ENCODE measurements around the gene LSM2.
A peak's percentile ranks its signal among the peaks of the same experiment; 100 is the strongest.

The LSM2 gene

GRCh38 chr6:31776989-31777666 is 29.6 kb downstream of the LSM2 start, which contains the start of gene VWA7:
TSS of gene VWA7 (minus strand) at chr6:31777328. CDS start at chr6:31776779, 549 bp downstream.
- DNase-seq (ENCODE audit: low spot score) (peak; percentile 91), FAIRE-seq (peak; percentile 73)

DNA sequence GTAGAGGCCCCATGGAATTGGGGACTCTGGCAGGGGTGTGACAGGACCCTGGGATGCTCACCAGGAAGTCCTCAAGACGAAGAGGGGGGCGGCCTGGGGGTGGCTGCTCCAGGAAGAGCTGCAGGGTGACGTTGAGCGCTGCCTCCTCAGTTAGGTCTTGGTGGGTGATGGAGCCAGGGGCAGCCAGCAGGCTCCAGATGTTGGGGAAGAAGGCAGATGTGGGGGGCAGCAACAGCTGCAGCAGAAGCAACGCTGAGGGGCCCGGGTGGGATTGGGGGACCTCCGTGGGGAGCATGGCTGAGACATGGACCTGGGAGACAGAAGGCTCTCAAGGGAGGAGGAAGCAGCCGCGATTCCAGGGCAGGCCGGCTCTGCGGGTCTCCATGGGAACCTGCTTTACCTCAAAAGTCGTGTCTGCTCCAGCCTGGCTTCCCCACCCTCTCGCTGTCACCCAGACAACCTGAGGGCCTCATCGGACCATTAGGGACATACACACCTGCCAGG is 30.2 kb downstream of the LSM2 start:
- no peak for DNase-seq (ENCODE audit: low spot score)
- FAIRE-seq = no peak

DNA sequence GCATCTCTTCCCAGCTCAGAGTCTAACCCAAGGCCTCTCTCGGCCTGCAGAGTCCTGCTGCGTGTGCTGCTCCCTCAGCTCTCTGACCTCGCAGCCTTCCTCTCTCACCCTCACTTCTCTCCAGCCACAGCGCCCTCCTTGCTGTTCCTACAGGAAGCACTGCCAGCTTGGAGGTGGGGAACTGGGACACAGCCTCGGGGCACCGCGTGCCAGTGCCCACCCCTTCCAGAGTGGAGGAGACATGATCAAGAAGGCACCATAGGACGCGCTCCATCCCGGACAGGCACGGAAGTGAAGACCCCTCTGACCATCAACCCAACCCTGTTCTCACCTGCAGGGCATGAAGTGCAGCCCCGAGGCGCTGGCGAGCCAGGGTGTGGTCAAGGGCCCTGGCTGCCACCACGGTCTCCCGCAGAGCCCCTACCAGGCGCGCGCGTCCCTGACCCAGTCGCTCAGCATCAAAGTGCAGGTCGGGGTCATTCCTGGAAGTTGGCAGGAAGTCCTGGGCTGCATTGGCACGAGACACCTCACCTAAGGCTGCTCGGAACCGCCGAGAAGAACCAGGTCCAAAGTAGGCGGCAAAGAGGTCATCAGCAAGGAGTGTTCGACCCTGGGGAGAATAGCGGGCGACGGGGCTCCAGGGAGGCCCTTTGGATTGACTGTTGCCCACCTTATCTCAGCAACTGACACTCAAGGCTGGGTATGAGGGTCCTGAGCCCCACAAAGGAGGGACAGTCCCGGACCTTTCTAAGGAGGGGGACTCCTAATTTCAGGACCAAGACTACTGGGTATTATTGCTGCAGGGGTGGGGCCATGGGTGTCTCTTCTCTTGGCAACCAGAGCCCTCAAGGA is 30.9 kb downstream of the LSM2 start:
- DNase-seq (ENCODE audit: low spot score) (no peak), FAIRE-seq (no peak)

DNA sequence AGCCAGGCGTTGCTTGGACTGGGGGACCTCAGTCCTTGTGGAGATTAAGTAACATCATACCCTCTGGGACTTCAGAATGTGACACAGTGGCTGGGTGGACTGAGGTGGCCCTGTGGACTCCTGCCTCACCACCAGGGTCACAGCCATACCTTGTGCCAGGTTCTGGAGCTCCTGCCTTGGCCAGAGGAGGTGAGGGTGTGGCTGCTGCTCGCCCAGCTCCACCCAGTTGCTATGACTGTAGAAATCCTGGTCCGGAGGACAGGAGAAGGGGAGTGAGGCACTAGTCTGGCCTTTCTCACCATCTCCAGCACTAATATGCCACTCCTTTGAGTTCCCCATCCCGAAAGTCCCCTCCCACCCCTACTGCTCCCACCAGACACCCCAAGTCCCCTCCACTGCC is 31.6 kb downstream of the LSM2 start:
- DNase-seq (ENCODE audit: low spot score) (no peak), FAIRE-seq (no peak)

DNA sequence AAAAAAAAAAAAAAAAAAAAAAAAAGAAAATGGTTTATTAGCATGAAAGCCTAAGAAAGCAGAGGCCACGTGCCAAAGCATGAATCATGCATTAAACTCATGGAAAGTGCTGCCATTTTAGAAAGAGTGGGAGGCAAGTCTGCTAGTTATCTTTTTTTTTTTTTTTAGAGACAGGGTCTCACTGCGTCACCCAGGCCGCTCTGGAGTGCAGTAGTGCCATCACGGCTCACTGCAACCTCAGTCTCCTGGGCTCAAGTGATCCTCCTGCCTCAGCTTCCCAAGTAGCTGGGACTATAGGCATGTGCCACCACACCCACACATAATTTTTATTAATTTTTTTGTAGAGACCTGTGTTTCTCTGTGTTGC is 34.8 kb downstream of the LSM2 start:
- no peak for FAIRE-seq
- DNase-seq (ENCODE audit: low spot score) = no peak

GRCh38 chr6:31770860-31771259 is 35.9 kb downstream of the LSM2 start:
- DNase-seq (ENCODE audit: low spot score) (no peak), FAIRE-seq (no peak)

GRCh38 chr6:31769684-31770371 is 36.9 kb downstream of the LSM2 start:
- FAIRE-seq = no peak
- DNase-seq (ENCODE audit: low spot score) = peak; percentile 15

DNA sequence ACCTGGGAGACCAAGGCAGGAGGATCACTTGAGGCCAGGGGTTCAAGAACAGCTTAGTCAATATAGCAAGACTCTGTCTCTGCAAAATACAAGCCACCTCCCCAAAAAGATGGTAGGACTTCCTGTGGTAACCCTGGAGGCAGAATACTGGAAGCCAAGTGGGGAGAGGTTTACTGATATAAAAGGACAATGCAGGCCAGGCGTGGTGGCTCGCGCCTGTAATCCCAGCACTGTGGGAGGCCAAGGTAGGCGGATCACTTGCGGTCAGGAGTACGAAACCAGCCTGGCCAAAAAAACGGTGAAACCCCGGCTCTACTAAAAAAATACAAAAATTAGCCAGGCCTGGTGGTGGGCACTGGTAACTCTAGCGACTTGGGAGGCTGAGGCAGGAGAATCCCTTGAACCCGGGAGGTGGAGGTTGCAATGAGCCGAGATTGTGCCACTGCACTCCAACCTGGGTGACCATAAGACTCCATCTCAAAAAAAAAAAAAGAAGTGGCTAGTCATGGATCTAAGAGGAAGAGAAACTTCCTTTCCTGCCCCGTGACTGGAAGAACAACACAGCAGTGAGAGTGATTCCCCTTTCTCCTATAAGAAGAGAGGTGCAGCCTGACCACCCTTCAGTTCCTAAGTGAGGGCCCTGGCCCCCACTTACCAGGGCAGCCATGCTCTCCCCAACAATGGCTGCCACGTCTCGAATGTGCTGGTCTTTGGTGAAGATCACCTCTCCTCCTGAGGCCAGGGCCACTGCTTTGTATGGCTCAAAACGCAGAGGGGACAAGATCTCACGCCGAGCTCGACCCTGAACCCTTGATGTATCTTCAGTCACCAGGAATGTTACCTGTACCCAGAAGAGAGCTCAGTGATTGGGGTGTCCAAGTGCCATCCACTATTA is 38.2 kb downstream of the LSM2 start:
- DNase-seq (ENCODE audit: low spot score) = no peak
- FAIRE-seq = no peak

DNA sequence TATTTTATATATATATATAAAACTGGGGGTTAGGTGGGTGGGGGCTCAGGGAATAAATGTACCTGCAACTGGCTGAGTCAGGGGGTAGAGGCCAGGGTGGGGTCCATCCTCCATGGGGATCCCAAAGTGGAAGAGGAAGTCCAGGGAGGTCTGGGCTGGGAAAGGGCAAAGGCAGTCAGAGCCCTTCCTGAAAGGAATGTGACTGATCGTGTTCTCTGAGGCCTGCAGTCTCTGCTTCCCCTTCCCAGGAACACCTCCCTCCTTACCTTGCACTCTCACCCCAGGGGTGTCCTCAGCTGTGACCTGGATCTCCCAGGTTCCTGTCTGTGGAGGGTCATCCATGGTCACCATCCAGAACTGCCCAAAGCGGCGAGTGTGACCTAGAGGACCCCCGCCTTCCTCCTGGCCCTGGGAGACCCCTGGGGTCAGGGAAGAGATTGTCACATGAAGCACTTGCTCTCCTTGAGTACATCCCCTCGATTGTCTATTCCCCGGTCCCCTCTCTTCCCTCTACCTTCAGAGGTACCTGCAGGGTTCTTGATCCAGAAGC is 39.6 kb downstream of the LSM2 start:
- no peak for DNase-seq (ENCODE audit: low spot score)
- no peak for FAIRE-seq

DNA sequence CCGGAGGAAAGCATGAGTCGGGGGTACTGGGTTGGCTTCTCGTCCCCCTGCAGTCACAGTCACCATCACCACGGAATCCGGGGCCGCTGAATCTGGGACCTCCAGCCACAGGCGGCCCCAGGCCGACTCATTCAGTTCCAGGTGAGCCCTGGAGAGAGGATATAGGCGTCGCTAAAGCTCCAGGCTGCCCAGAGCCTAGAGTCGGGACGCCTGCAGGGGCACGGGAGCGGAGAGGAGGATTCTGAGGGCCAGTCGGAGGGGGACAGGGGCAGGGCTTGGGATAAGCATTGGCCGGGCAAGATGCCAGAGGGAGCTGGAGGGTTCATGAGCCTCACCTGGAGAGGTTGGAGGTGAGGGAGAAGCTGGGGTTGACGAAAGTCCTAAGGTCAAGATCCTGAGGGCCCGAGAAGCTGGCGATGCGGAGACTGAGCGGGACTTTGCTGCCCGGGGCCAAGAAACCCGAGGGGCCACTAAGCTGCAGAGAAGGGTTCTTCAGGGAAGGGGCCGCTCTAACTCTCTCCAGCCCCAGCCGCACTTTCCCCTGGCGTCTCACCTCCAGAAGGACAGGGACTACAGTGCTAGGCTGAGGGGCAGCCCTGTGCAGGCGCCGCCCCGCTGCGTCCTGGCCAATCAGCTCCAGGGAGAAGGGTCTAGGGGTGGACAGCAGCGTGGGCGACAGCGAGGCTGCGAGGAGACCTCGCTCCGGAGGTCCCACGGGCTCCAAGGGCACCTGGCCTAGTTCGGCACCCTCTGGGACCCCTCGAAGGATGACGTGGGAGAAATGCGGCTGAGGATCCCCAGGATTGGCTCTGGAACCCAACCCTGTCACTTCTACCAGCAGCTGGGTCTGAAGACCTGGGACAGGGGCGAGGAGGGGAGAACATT is 40.6 kb downstream of the LSM2 start:
- FAIRE-seq = no peak

DNA sequence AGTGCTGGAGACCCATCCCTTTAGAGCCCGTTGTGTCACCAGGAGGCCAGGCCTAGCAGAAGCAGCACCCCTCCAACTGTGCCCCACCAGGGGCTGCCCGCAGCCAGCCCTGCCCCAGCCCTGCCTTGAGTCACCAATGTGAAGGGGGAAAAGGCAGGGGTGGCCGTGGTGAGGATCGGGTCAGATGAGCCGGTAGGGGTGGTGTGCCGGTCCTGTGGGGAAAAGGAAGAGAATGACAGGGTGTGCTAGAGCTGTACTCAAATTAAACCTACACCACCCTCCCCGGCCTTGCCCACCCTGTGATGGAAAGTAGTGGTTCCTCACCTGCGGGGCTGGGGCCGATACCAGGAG is 41.2 kb downstream of the LSM2 start:
- DNase-seq (ENCODE audit: low spot score) = no peak
- no peak for FAIRE-seq

More for the DNA sequence above, 40.6 kb downstream of the LSM2 start:
- no peak for DNase-seq (ENCODE audit: low spot score)

DNA sequence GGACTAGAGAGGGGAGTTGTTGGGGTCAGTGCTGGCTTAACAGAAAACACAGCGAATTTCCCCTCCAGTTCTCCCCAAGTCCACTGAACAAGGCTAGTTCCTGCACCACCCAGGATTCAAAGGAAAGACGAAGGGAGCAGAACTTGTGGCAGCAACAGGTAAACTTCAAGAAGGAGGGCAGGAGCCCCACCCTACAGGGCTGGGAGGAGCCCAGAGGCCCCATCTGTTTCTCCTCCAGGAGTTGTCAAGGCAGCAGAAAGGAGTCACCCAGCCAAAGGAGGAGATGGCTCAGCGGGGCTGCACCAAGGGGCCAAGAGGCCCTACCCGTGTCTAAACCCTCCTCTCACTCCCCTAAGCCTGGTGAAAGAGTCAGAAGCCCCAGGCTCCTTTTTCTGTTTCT is 42.6 kb downstream of the LSM2 start:
- FAIRE-seq (no peak), DNase-seq (ENCODE audit: low spot score) (no peak)

GRCh38 chr6:31763619-31763940 is 43.2 kb downstream of the LSM2 start:
- FAIRE-seq = no peak
- no peak for DNase-seq (ENCODE audit: low spot score)

- no peak for FAIRE-seq
- DNase-seq (ENCODE audit: low spot score) = no peak
These were observed 43.7 kb downstream of the LSM2 start for GRCh38 chr6:31762878-31763618.

DNA sequence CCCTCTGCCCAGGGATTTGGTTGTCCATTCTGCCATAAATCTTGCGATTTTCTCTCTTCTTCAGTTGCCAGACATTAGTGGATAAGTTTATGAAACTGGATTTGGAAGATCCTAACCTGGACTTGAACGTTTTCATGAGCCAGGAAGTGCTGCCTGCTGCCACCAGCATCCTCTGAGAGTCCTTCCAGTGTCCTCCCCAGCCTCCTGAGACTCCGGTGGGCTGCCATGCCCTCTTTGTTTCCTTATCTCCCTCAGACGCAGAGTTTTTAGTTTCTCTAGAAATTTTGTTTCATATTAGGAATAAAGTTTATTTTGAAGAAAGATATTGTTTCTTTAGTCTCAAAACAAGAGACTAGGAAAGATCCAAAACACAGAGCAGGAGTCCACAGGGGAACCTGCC is 44.4 kb downstream of the LSM2 start, which contains the start of gene SAPCD1:
Gene SAPCD1, plus strand, starts transcription at position 301 of the 400 bp plus-strand sequence. CDS start 399 bp downstream, outside the sequence.
- FAIRE-seq (no peak), DNase-seq (ENCODE audit: low spot score) (no peak)

GRCh38 chr6:31761343-31761742 is 45.4 kb downstream of the LSM2 start:
- FAIRE-seq (no peak), DNase-seq (ENCODE audit: low spot score) (no peak)

GRCh38 chr6:31760790-31761189 is 46.0 kb downstream of the LSM2 start:
- DNase-seq (ENCODE audit: low spot score) (no peak), FAIRE-seq (no peak)

DNA sequence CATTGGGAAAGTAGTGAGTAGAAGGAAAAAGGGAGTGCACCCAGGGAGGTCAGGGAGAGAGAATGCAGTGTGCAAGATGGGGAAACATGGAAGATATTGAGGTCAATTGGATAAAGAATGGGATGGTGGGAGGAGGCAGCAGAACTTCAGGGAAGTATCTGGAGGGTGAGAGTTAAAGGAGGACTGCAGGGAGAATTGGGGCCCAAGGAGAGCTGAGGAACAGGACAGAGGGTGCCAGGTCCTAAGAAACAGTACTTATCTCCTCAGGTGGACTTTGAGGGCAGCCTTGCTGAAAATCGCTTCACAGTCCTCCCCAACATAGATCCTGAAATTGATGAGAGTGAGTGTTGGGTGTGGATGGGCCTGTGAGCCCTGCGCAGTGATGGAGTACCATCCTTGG is 48.5 kb downstream of the LSM2 start:
- no peak for DNase-seq (ENCODE audit: low spot score)
- no peak for FAIRE-seq

- FAIRE-seq = peak; percentile 63
These were observed 53.9 kb downstream of the LSM2 start for GRCh38 chr6:31752739-31753319.

More at GRCh38 chr6:31752739-31753319, 53.9 kb downstream of the LSM2 start:
- DNase-seq (ENCODE audit: low spot score) = peak; percentile 70

All from RCC 7860 (cell line).